GM13976 (cell line): ENCODE measurements around the gene MX1.
"Not testable (repeated sequence)": the region's sequence is repeated elsewhere in the genome, so short reads cannot be mapped to it uniquely, and the experiment has no call there.

ENCODE experiments used
- DNase-seq: peaks from one replicate; pipeline ENCODE4 v3.0.0; 2012; ENCODE audit warnings: low spot score
- CTCF ChIP-seq: IDR thresholded peaks from 2 replicates; pipeline ENCODE4 v1.5.1; 2012; ENCODE audit warnings: borderline replicate concordance, mild to moderate bottlenecking; ENCODE audit not compliant: insufficient read depth; ENCODE audit errors: extremely low read depth, missing control alignments, control extremely low read depth
- in situ Hi-C: fragments of 300-500 bp; cut with MboI; formaldehyde crosslinking; loops from one replicate; pipeline ENCODE4 v1.12.0; 2022; ENCODE audit warnings: low sequenced_read_pairs, mixed read lengths, inconsistent platforms; ENCODE audit not compliant: unreplicated experiment

Gene MX1

GRCh38 chr21:41418393-41418792 lies 7.6 kb upstream of the MX1 start:
- no peak for TF ChIP-seq CTCF
- DNase-seq, result no peak
- in situ Hi-C loops, result no loop called here

- in situ Hi-C loops, result no loop called here
- DNase-seq, result no peak
- TF ChIP-seq CTCF, result no peak
Observed at GRCh38 chr21:41418956-41419680, 6.9 kb upstream of the MX1 start.

- DNase-seq, result peak; percentile 57
- in situ Hi-C loops, result no loop called here
- TF ChIP-seq CTCF, result no peak
Observed at GRCh38 chr21:41419921-41420862, 5.8 kb upstream of the MX1 start.

DNA sequence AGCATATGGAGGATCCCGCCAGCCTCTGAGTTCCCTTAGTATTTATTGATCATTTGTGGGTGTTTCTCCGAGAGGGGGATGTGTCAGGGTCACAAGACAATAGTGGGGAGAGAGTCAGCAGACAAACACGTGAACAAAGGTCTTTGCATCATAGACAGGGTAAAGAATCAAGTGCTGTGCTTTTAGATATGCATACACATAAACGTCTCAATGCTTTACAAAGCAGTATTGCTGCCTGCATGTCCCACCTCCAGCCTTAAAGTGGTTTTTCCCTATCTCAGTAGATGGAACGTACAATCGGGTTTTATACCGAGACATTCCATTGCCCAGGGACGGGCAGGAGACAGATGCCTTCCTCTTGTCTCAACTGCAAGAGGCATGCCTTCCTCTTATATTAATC lies 5.0 kb upstream of the MX1 start:
- DNase-seq, in situ Hi-C loops: not testable (repeated sequence)

DNA sequence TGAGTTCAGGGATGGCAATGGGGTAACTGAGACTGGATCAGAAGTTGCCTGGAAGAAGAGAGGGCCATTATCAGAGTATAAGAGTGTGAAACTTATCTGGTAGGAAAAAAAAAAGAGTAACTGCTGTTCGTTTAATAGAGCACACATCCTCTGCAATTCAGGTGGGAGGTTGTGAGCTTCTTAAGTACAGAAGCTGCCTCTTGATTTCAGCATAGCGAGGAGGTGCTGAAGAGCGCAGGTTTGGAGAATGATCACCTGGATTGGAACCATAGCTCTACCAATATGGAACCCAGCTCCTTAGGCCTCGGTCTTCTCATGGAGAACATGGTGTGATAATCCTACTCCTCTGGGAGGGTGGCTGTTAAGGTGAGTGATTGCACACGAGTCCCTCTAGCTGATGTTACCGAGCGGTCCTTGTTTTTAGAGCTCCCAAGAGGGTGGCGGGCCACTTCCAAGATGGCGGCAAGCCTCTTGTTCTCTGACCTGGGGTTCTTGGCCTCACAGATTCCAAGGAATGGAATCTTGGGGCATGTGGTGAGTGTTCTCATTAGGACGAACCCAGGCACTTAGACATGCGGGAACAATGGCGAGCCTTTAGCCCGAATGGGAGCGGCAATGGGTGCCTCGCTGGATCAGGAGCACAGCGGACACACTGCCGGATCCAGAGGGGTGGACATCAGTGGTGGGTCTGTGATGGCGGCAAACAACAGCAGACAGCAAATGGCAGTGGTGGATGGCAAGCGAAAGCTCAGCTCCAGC lies 3.3 kb upstream of the MX1 start:
- TF ChIP-seq CTCF, result no peak
- no peak for DNase-seq
- in situ Hi-C loops, result no loop called here

DNA sequence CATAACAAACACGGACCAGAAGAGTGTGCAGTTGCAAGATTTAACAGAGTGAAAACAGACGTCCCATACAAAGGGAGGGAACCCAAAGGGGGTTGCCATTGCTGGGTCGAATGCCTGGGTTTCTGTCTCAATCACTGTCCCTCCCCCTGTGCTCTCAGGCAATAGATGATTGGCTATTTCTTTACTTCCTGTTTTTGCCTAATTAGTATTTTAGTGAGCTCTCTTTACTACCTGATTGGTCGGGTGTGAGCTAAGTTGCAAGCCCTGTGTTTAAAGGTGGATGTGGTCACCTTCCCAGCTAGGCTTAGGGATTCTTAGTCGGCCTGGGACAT lies 2.8 kb upstream of the MX1 start:
- in situ Hi-C loops, result not testable (repeated sequence)

GRCh38 chr21:41425588-41425953 lies 468 bp upstream of the MX1 start:
- TF ChIP-seq CTCF, result no peak
- in situ Hi-C loops, result no loop called here
- DNase-seq, result no peak

More for the DNA sequence above, 2.8 kb upstream of the MX1 start:
- not testable (repeated sequence) for DNase-seq
